Mucosa of rectum (tissue), 2 donors: ENCODE measurements around the gene RSPH1.

Experiments
- H3K27ac ChIP-seq, 2 donors: one replicate each; pipeline ENCODE4 v1.7.0; 2013; ENCODE audit warnings: inconsistent platforms in 2 of 2, low read depth in 2 of 2, low read length in 2 of 2
- H3K27me3 ChIP-seq, 2 donors: one replicate each; pipeline ENCODE4 v1.7.0; 2013; ENCODE audit warnings: low read length in 2 of 2; ENCODE audit not compliant: control insufficient read depth in 2 of 2, insufficient read depth in 2 of 2
- H3K36me3 ChIP-seq, 2 donors: one replicate each; pipeline ENCODE4 v1.7.0; 2013; ENCODE audit warnings: low read length in 2 of 2; ENCODE audit not compliant: control insufficient read depth in 2 of 2, insufficient read depth in 2 of 2
- H3K4me1 ChIP-seq, 2 donors: one replicate each; pipeline ENCODE4 v1.7.0; 2013; ENCODE audit warnings: low read length in 2 of 2, mild to moderate bottlenecking in 1 of 2; ENCODE audit not compliant: control insufficient read depth in 2 of 2, insufficient read depth in 2 of 2
- H3K4me3 ChIP-seq, 2 donors: one replicate each; pipeline ENCODE4 v1.7.0; 2013; ENCODE audit warnings: low read length in 2 of 2
- H3K9ac ChIP-seq, 2 donors: one replicate each; pipeline ENCODE4 v1.7.0; 2013; ENCODE audit warnings: low read length in 2 of 2, low read depth in 1 of 2, mild to moderate bottlenecking in 1 of 2
- H3K9me3 ChIP-seq, 2 donors: one replicate each; pipeline ENCODE4 v1.7.0; 2013; ENCODE audit warnings: low read length in 2 of 2; ENCODE audit not compliant: control insufficient read depth in 2 of 2
- donor health status: healthy.
- donor health status: Normal muscosa, but diverticular disease.

The RSPH1 gene

DNA sequence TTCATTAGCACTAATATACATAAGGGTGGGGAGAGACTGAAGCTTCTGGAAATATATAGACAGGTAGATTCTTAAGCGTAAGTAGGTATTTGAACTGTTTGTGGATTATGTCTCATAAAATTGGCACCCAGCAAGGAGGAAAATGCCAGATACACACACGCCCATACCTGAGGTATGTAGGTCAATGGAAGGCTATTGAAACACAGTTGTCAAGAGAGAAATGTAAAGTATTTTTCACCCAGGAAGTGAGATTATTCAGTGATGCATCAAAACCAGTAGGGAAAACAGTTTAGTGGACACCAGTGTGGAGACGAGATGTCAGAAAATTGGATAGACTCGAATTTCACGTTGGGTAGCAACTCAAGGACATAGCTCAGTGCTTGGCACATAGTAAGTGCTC, 4.7 kb upstream of the RSPH1 start:
- no peaks in the 10 kb centered on the region for H3K36me3 ChIP-seq
- H3K27me3 ChIP-seq, result no peaks in the 10 kb centered on the region
- H3K27ac ChIP-seq, result no peak overlapping the region
- peaks cover 4 to 11% of the 10 kb centered on the region in 2 donors for H3K4me1 ChIP-seq
- H3K9ac ChIP-seq, result no peak overlapping the region
- H3K4me3 ChIP-seq, result no peak overlapping the region
- H3K9me3 ChIP-seq, result no peaks in the 10 kb centered on the region

DNA sequence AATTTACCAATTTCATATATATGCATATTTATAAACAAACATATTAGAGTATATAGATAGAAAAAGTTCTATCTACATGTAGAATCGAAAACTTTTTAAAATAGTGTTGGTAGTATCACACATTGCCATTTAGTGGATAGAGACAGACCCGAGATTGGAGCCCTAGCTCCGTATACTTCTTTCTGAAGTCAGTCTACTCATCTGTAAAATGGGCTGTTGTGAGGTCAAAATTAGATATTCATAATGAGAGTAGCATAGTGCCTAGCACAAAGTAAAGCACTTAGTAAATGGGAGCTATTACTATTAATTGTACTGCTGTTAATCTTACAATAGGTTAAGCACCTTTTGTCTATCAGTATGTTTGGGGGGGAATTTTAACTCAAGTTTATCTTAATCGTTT, 4.2 kb upstream of the RSPH1 start:
- no peaks in the 10 kb centered on the region for H3K27me3 ChIP-seq
- H3K4me1 ChIP-seq, result peaks cover 8 to 16% of the 10 kb centered on the region in 2 donors
- no peak overlapping the region for H3K27ac ChIP-seq
- no peaks in the 10 kb centered on the region for H3K36me3 ChIP-seq
- H3K4me3 ChIP-seq, result no peak overlapping the region
- H3K9ac ChIP-seq, result no peak overlapping the region
- no peaks in the 10 kb centered on the region for H3K9me3 ChIP-seq

DNA sequence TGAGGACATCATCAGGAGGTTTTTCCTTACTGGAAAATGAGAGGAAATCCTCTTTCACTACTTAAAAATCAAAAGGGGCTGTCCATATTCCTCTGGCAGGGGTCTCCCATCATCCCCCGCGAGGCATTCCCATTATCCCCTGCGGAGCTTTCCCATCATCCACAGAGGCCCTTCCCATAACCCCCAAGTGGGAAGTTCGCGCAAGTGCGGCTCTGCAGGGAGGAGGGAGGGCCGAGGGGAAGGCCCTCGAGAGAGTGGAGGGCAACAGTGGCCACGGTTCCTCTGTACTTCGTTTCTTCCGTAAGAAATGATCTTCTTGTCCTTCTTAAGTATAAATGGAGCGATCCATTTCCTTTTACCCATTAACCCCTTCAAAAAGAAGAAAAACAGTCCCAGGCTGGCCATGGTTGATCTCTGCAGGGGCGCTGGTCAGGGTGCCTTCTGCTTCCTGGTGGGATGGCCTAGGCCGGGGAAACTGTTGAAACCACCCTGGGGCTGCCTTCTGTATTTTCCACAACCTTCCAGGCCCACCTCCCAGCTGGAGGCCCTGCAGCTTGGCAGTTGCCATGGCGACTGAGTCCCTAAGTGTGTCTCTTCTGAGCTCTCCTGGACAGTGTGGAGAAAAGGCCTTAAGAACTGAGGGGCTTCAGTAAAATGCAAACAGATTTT, 3.6 kb upstream of the RSPH1 start:
- H3K4me3 ChIP-seq, result no peak overlapping the region
- no peak overlapping the region for H3K27ac ChIP-seq
- H3K4me1 ChIP-seq, result peaks cover 11 to 20% of the 10 kb centered on the region in 2 donors
- no peaks in the 10 kb centered on the region for H3K27me3 ChIP-seq
- H3K9ac ChIP-seq, result no peak overlapping the region
- no peaks in the 10 kb centered on the region for H3K9me3 ChIP-seq
- no peaks in the 10 kb centered on the region for H3K36me3 ChIP-seq

DNA sequence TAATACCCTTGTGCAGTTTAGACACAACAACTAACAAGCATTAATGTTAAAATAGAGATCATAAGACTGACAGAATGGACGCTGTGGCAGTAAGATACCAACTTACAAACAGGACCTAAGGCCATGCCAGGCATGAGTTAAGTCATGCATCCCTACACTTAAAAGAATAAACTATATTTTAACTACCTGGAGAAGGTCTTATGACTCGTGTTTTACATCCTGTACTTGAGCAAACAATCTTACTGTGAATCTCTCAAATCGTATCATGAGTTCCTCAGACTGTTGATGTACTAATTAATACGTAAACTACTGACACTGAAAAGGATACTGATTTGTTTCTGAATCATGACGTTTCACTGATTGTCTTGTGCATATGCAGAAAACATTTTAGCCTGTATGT, 2.0 kb upstream of the RSPH1 start:
- no peak overlapping the region for H3K4me3 ChIP-seq
- peaks cover 15 to 29% of the 10 kb centered on the region in 2 donors for H3K4me1 ChIP-seq
- H3K27me3 ChIP-seq, result no peaks in the 10 kb centered on the region
- H3K9ac ChIP-seq, result no peak overlapping the region
- no peak overlapping the region for H3K27ac ChIP-seq
- no peaks in the 10 kb centered on the region for H3K9me3 ChIP-seq
- no peaks in the 10 kb centered on the region for H3K36me3 ChIP-seq

DNA sequence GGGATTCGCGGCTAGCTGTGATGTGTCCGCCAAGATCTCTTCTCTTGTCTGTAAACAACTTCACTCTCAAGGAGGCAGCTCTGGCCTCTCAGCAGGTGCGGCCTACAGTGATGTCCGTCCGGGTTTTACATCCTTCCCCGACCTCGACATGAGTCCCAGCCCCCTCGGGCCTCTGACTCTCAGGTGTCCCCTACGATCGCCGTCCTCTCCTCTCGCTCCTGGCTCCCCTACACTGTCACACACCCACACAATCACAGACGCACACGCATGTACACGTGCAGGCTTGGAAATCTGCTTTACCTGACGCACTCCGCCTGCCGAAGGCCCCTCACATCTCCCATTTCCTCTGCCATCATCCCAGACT, 797 bp upstream of the RSPH1 start:
- no peaks in the 10 kb centered on the region for H3K36me3 ChIP-seq

DNA sequence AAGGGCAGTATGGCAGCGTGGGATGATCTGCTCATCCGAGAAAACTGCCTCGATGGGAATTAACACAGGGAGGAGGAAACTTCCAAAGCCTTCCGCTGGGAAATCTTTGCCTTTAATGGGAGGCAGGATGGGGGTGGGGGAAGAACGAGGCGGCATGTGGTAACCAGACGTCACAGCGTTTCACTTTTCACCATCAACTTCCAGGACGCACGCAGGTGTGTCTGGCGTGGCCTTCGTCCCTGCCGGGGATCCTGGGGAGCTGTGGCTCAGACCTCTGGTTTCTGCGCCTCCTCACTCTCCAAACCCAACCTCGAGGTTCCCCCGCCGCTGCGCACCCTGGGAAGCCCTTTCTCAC, 282 bp downstream of the RSPH1 start:
- Histone ChIP-seq H3K27ac (peak overlapping the region; percentile 90 to 94), H3K4me1 (peaks cover 15 to 43% of the 10 kb centered on the region in 2 donors), H3K9ac (peak overlapping the region; percentile 27 to 79), H3K27me3 (no peaks in the 10 kb centered on the region), H3K36me3 (no peaks in the 10 kb centered on the region), H3K9me3 (no peaks in the 10 kb centered on the region), H3K4me3 (peak overlapping the region; percentile 88 to 90)

More for the DNA sequence above, 797 bp upstream of the RSPH1 start:
- no peaks in the 10 kb centered on the region for H3K9me3 ChIP-seq
- peaks cover 15 to 38% of the 10 kb centered on the region in 2 donors for H3K4me1 ChIP-seq
- H3K27me3 ChIP-seq, result no peaks in the 10 kb centered on the region
- peak overlapping the region; percentile 80 to 82 for H3K27ac ChIP-seq
- H3K4me3 ChIP-seq, result peak overlapping the region; percentile 78 to 88
- peak overlapping the region; percentile 82 to 92 for H3K9ac ChIP-seq

DNA sequence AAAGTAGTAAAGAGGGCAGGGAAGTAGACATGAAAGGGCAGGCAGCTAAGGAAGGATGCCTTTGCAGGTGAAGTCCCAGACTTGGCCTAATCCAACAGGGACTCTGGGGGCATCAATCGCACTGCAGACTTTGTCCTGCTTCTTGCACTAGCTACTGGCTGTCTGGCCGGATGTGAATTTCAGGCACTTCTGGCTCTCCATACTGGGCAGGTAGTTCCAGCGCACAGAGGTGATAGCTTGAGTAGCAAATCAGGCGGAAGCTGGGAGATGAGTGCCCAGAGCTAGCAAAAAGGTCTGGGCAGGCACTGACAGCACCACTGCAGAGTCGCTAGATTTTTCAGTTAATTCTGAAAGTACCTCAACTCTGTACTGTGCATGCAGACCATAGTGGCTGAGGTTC, 997 bp downstream of the RSPH1 start:
- no peaks in the 10 kb centered on the region for H3K36me3 ChIP-seq
- peak overlapping the region; percentile 88 to 90 for H3K4me3 ChIP-seq
- H3K4me1 ChIP-seq, result peaks cover 19 to 46% of the 10 kb centered on the region in 2 donors
- H3K9ac ChIP-seq, result peak overlapping the region; percentile 27 to 79
- no peaks in the 10 kb centered on the region for H3K9me3 ChIP-seq
- no peaks in the 10 kb centered on the region for H3K27me3 ChIP-seq
- H3K27ac ChIP-seq, result peak overlapping the region; percentile 90 to 94

DNA sequence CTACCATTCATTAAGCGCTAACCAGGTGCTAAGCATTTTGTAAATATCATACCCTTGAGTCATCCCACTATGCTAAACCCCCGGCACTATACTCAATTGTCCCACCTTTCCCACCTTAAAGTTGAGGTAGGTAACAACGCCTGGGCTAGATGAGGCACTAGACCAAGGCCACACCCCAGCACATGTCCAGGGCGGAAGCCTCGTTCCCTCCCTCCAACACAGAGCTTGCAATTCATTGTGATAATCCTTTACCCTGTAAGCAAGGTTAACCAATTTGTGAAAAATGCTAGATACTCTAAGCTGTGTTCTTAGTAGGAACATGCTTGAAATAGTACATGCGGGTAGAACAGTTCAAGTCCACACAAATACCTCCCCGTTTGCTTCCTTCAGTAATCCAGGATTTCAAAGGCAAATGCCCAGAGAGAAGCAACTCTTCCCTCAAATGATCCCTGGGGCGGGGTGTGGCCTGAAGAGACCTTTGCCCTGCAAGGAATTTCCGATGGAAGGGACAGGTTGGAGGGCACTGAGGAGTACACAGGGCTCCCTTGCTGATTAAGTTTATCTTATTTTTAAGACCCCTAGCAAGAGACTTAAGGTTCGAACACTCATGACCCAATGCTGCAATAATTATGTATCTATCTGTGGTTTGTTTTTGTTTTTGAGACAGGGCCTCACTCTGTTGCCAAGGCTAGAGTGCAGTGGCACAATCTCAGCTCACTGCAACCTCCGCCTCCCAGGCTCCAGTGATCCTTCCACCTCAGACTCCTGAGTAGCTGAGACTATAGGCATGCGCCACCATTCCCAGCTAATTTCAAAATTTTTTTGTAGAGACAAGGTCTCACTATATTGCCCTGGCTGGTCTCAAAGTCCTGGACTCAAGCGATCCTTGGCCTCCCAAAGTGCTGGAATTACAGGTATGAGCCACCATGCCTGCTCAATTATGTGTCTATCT, 2.6 kb downstream of the RSPH1 start:
- Histone ChIP-seq H3K9ac (peak overlapping the region in 1 of 2 donors; percentile 18), H3K4me1 (peaks cover 20 to 47% of the 10 kb centered on the region in 2 donors), H3K27me3 (no peaks in the 10 kb centered on the region), H3K36me3 (no peaks in the 10 kb centered on the region), H3K4me3 (peak overlapping the region in 1 of 2 donors; percentile 11), H3K27ac (peak overlapping the region; percentile 65 to 82), H3K9me3 (no peaks in the 10 kb centered on the region)

DNA sequence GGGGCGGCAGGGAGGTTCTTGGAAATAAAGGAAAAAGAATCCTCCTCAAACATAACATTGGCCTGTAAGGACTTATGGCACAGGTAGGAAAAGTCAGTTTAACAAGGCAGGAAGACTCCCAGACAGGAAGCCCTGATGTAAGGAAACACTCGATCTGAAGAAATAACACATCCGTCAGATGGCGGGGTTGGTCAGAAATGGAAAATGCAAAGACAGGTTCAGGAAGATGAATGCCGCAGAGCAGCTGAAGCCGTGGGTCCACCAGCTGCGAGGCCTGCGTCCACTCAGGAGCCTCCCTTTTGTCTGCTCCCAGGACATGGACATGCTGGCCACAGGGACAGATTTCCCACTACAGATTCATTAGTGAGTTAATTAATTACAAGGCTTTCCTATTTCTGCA, 3.8 kb downstream of the RSPH1 start:
- H3K36me3 ChIP-seq, result no peaks in the 10 kb centered on the region
- H3K27ac ChIP-seq, result peak overlapping the region in 1 of 2 donors; percentile 82
- H3K4me3 ChIP-seq, result no peak overlapping the region
- no peak overlapping the region for H3K9ac ChIP-seq
- H3K4me1 ChIP-seq, result peaks cover 20 to 47% of the 10 kb centered on the region in 2 donors
- no peaks in the 10 kb centered on the region for H3K27me3 ChIP-seq
- H3K9me3 ChIP-seq, result no peaks in the 10 kb centered on the region

DNA sequence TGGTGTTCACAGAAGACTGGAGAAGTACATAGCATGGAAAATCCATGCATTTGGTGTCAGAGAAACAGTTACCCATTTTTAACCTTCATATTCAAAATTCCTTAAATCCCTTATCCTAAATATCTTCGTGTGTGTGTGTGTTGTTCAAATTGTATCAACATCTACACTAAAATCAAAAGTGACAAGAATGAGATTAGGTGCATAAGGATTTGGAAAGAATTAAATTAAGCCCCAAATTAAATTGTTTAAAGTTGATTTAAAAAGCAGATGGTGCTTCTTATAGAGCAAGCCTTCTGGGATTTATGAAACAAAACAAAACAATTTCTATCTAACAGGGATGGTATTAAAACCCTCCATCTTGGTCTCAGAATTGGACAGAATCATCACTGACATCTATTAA, 4.7 kb downstream of the RSPH1 start:
- Histone ChIP-seq H3K4me1 (peaks cover 16 to 40% of the 10 kb centered on the region in 2 donors), H3K36me3 (no peaks in the 10 kb centered on the region), H3K27me3 (no peaks in the 10 kb centered on the region), H3K9ac (no peak overlapping the region), H3K4me3 (no peak overlapping the region), H3K27ac (peak overlapping the region; percentile 43 to 74), H3K9me3 (no peaks in the 10 kb centered on the region)
